SK-N-MC (cell line): ENCODE data around the gene GULP1.

Experiments
- DNase-seq: peaks from one replicate; pipeline ENCODE4 v3.0.0-alpha.2; 2011; ENCODE audit warnings: low read depth, low spot score
- H3K27ac ChIP-seq: fragments of 200-600 bp; sonication (generic); 2 replicates; pipeline ENCODE4 v1.5.1; 2016; ENCODE audit warnings: mixed run types
- H3K36me3 ChIP-seq: fragments of 200-600 bp; sonication (generic); 2 replicates; pipeline ENCODE4 v1.6.1; 2017; ENCODE audit warnings: antibody characterized with exemption, low read length, mixed read lengths; ENCODE audit not compliant: insufficient read depth
- H3K4me3 ChIP-seq: fragments of 200-600 bp; sonication (generic); 2 replicates; pipeline ENCODE4 v1.5.1; 2016
- H3K9ac ChIP-seq: fragments of 200-600 bp; sonication (generic); 2 replicates; pipeline ENCODE4 v1.8.0; 2017; ENCODE audit warnings: mixed run types, mixed read lengths; ENCODE audit not compliant: insufficient read length
- H3K9me3 ChIP-seq: fragments of 200-600 bp; sonication (generic); 2 replicates; pipeline ENCODE4 v1.6.1; 2017; ENCODE audit warnings: low read depth, mild to moderate bottlenecking, antibody characterized with exemption, low read length, moderate library complexity, mixed read lengths
- EZH2 ChIP-seq: fragments of 200-600 bp; sonication (generic); IDR thresholded peaks from one replicate; pipeline ENCODE4 v1.6.1; 2017; ENCODE audit warnings: antibody characterized with exemption
- FOXP2 ChIP-seq: optimal IDR thresholded peaks from 2 replicates; pipeline ENCODE3; 2011; ENCODE audit warnings: mild to moderate bottlenecking, moderate library complexity; ENCODE audit not compliant: insufficient read depth; ENCODE audit errors: extremely low read length, control extremely low read depth
- POLR2AphosphoS5 ChIP-seq: IDR thresholded peaks from 2 replicates; pipeline ENCODE4 v1.6.1; 2012; ENCODE audit warnings: mild to moderate bottlenecking, low read depth, low read length, borderline replicate concordance

Gene GULP1

GRCh38 chr2:188314314-188315054 lies 22.8 kb downstream of the GULP1 start:
- H3K36me3 ChIP-seq, result no peaks in the 10 kb centered on the region
- no peak overlapping the region for H3K9ac ChIP-seq
- DNase-seq, result no peak
- H3K4me3 ChIP-seq, result no peak overlapping the region
- H3K27ac ChIP-seq, result no peak overlapping the region
- no peaks in the 10 kb centered on the region for H3K9me3 ChIP-seq
- TF ChIP-seq FOXP2 (no peak), EZH2 (no peak), POLR2AphosphoS5 (no peak)

- no peak for DNase-seq
- H3K9me3 ChIP-seq, result no peaks in the 10 kb centered on the region
- TF ChIP-seq POLR2AphosphoS5, result no peak
- TF ChIP-seq EZH2, result no peak
- no peak for TF ChIP-seq FOXP2
- H3K4me3 ChIP-seq, result no peak overlapping the region
- no peaks in the 10 kb centered on the region for H3K36me3 ChIP-seq
- no peak overlapping the region for H3K9ac ChIP-seq
- H3K27ac ChIP-seq, result no peak overlapping the region
Measured at GRCh38 chr2:188315750-188316149, 24.1 kb downstream of the GULP1 start.

GRCh38 chr2:188316342-188316741 lies 24.7 kb downstream of the GULP1 start:
- H3K36me3 ChIP-seq, result no peaks in the 10 kb centered on the region
- no peak for DNase-seq
- no peak overlapping the region for H3K9ac ChIP-seq
- no peaks in the 10 kb centered on the region for H3K9me3 ChIP-seq
- no peak overlapping the region for H3K27ac ChIP-seq
- TF ChIP-seq EZH2, result no peak
- TF ChIP-seq FOXP2, result no peak
- no peak for TF ChIP-seq POLR2AphosphoS5
- no peak overlapping the region for H3K4me3 ChIP-seq

GRCh38 chr2:188316791-188317423 lies 25.2 kb downstream of the GULP1 start:
- DNase-seq, result no peak
- no peak overlapping the region for H3K9ac ChIP-seq
- no peaks in the 10 kb centered on the region for H3K36me3 ChIP-seq
- TF ChIP-seq POLR2AphosphoS5 (no peak), FOXP2 (no peak), EZH2 (no peak)
- no peak overlapping the region for H3K4me3 ChIP-seq
- H3K9me3 ChIP-seq, result no peaks in the 10 kb centered on the region
- H3K27ac ChIP-seq, result no peak overlapping the region

- no peak overlapping the region for H3K9ac ChIP-seq
- no peak overlapping the region for H3K27ac ChIP-seq
- DNase-seq, result no peak
- TF ChIP-seq POLR2AphosphoS5 (no peak), EZH2 (no peak), FOXP2 (no peak)
- no peak overlapping the region for H3K4me3 ChIP-seq
- no peaks in the 10 kb centered on the region for H3K9me3 ChIP-seq
- no peaks in the 10 kb centered on the region for H3K36me3 ChIP-seq
Measured at GRCh38 chr2:188318161-188318749, 26.6 kb downstream of the GULP1 start.

GRCh38 chr2:188319838-188320237 lies 28.2 kb downstream of the GULP1 start:
- TF ChIP-seq POLR2AphosphoS5, result no peak
- no peak for TF ChIP-seq FOXP2
- TF ChIP-seq EZH2, result no peak
- Histone ChIP-seq H3K36me3 (no peaks in the 10 kb centered on the region), H3K4me3 (no peak overlapping the region), H3K27ac (no peak overlapping the region), H3K9me3 (no peaks in the 10 kb centered on the region), H3K9ac (no peak overlapping the region)
- DNase-seq, result no peak

- Histone ChIP-seq H3K4me3 (no peak overlapping the region), H3K9ac (no peak overlapping the region), H3K36me3 (no peaks in the 10 kb centered on the region), H3K27ac (no peak overlapping the region), H3K9me3 (no peaks in the 10 kb centered on the region)
- no peak for TF ChIP-seq EZH2
- TF ChIP-seq FOXP2, result no peak
- TF ChIP-seq POLR2AphosphoS5, result no peak
- no peak for DNase-seq
Measured at GRCh38 chr2:188320861-188321260, 29.2 kb downstream of the GULP1 start.
